Omental fat pad (tissue), 4 donors: ENCODE data around the gene ATF1. TPM values are rescaled to one million over a fixed set of nuclear protein-coding genes. Genes with fewer than 3 reads are reported as not detected.

Experiments used
- ATAC-seq: fragments of 150-250 bp; one replicate; pipeline ENCODE4 v1.9.1; 2016; ENCODE audit warnings: mild to moderate bottlenecking, moderate library complexity; ENCODE audit not compliant: low FRiP score
- DNase-seq: peaks from one replicate; pipeline ENCODE4 v3.0.0-alpha.2; 2019; ENCODE audit warnings: low spot score
- total RNA-seq, 4 donors: library from RNA; depleted of rRNA; stranded (reverse); fragments of >200 nt; gene quantifications; one replicate each; pipeline ENCODE4 v1.1.0, GENCODE V29; 2016
- TF ChIP-seq, protein P1 (sequence below), 3 donors: fragments of 450-650 bp; IDR thresholded peaks; one replicate each; pipeline ENCODE4 v1.5.1; 2016 to 2017; ENCODE audit warnings: antibody characterized with exemption in 3 of 3, mild to moderate bottlenecking in 3 of 3, moderate library complexity in 2 of 3

ATF1 gene
- total RNA-seq, 4 donors from 2014 or later = 17.0 to 23.3 (median 18.1) TPM

DNA sequence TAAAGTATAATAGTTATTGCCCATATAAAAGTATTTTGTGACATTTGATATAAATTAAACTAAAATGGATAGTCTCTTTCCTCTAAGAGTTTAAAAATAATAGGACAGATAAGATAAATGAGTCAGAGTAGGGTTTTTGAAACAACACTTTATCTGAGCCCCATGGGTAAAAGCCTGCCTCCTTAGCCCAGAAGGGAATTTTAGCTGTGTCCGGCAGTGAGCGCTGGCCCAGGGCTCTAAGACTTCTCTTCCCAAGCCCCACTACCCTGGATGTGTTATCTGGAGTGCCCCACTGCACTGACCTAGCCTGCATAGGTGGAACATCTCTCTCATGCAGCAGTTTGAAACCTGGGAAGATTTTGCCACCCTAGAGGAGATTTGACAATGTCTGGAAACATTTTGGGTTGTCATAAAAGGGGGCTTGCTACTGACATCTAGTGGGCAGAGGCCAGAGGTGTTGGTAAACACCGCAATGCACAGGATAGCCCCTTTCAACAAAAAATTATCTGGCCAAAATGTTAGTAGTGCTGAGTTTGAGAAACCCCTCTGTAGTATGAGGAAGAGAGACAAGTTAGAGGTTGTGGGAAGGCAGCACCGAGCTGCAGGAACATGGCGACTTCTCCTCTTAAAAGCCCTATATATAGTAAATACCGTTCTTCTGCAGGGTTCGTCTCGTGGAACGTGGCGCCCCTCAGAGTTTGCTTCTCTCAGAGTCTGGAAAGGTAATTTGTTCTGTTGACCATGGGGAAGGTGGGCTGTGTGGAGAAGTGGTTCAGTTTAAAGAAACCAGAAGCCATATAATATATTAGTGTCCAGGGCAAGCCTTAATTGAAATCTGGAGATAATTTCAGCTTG, 29.3 kb upstream of the ATF1 start:
- no peak for DNase-seq
- ATAC-seq = no peak
- TF ChIP-seq, protein P1, sequence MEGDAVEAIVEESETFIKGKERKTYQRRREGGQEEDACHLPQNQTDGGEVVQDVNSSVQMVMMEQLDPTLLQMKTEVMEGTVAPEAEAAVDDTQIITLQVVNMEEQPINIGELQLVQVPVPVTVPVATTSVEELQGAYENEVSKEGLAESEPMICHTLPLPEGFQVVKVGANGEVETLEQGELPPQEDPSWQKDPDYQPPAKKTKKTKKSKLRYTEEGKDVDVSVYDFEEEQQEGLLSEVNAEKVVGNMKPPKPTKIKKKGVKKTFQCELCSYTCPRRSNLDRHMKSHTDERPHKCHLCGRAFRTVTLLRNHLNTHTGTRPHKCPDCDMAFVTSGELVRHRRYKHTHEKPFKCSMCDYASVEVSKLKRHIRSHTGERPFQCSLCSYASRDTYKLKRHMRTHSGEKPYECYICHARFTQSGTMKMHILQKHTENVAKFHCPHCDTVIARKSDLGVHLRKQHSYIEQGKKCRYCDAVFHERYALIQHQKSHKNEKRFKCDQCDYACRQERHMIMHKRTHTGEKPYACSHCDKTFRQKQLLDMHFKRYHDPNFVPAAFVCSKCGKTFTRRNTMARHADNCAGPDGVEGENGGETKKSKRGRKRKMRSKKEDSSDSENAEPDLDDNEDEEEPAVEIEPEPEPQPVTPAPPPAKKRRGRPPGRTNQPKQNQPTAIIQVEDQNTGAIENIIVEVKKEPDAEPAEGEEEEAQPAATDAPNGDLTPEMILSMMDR (IDR thresholded peaks at IDR 0.05) = no peak

DNA sequence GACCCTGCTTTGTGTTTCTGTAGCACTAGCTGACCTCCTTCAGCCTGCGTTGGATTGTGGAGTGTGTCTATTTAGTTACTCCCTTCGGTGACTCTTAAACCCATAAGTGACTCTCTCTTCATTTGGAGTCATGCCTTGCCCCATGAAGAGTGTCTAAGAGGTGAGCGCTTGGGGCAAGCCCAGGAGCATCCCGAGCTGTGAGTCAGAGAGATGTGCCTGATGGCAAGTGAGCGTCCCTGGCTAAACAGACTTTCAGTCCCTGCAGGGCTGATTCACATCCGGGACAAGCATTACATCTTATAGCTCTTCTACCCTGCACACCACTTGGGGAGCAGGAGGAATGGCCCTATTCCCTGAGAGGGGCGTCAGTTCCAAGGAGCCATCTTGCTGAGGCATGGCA, 24.3 kb upstream of the ATF1 start:
- DNase-seq = no peak
- TF ChIP-seq, protein P1 (IDR thresholded peaks at IDR 0.05) = no peak
- ATAC-seq = peak; percentile 5

DNA sequence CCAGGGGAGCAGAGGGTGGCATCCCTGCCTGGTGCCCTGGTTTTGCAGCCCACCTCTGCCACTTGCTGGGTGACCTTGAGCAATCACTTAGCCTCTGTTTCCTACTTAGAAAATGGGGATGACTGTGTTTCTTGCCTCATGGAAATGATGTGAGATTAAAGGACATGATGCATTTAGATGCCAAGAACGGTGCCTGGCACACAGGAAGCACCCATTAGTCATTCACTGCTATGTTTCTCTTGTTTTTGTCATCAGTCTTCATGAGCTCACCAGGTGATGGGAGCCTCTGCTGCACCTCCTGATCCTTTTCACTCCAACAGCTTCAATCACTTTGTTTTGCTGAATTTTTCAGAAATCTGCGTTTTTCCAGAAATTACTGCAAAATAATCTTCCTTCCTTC, 23.6 kb upstream of the ATF1 start:
- TF ChIP-seq, protein P1 (IDR thresholded peaks at IDR 0.05) = no peak
- ATAC-seq (no peak), DNase-seq (no peak)

DNA sequence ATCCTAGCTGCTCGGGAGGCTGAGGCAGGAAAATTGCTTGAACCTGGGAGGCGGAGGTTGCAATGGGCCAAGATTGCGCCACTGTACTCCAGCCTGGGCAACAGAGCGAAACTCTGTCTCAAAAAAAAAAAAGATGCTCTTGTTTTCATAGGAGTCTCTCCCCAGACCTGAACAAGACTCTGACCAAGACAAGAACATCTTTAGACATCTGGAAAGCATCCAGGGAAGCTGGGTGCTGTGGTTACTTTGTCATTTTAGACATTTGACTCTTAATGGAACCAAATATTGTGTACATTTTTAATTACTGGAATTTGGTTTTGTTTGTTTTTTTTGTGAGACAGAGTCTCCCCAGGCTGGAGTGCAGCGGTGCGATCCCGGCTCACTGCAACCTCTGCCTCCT, 21.1 kb upstream of the ATF1 start:
- DNase-seq (no peak), ATAC-seq (no peak)
- TF ChIP-seq, protein P1 (IDR thresholded peaks at IDR 0.05) = no peak

DNA sequence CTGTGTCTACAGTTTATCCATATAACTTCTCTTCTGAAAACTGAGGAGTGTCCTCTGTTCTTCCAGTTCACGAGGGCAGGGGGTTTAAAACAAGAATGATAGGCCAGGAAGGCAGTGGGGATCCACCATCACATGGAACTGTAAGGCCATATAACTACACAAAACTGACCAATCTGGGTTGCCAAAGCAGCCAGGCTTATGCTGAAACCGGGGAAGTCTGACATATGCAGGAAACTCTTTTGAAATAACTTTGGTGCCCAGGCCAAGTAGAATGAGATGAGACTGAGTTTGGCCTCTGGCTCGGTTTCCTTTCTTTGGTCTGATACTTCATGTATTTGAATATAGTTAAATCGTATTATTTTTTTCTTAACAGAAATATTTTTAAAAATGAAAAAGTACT, 18.0 kb upstream of the ATF1 start:
- TF ChIP-seq, protein P1 (IDR thresholded peaks at IDR 0.05) = no peak
- ATAC-seq (no peak), DNase-seq (no peak)

DNA sequence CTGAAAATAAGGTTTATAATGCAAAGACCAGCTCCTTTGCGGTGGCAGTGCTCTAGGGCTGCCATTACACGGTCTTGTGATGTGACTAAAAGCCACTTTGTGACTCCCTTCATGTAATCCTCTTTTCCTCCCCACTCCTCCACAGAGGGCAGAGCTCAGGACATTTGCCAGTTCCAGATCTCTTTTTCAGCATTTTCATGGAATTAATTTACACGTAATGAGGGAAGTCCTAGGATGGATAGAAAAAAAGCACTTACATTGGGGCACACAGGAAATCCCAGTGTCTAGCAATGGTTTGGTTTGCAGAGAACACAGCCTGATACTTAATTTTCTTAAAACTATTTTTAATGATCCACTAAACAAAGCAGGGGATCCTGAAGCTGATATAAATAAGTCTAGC, 17.5 kb upstream of the ATF1 start:
- ATAC-seq = no peak
- DNase-seq = no peak
- TF ChIP-seq, protein P1 (IDR thresholded peaks at IDR 0.05) = no peak

DNA sequence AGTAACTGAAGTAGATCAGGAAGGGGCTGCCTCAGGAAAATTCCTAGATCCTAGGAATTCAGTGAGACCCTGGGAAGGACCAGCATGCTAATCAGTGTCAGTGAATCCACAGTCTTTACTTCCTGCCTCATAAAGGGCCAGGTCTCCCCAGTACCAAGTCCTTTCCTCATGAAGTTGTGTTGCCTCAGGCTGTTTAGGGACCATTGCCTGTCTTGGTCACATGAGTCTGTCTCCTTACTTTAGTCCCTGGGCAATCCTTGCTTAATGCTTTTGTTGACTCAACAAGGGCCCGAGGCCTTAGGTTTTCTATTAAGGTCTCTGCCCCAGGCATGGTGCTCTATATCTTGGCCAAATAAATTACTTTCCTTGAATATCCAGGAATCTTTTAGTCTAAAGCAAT, 16.1 kb upstream of the ATF1 start:
- TF ChIP-seq, protein P1 (IDR thresholded peaks at IDR 0.05) = no peak
- no peak for ATAC-seq
- no peak for DNase-seq
